HepG2 (cell line): ENCODE results near the gene MAPRE3. TPM values are rescaled to one million over a fixed set of nuclear protein-coding genes. Genes with fewer than 3 reads are reported as not detected.
A peak's percentile ranks its signal among the peaks of the same experiment; 100 is the strongest.

Source experiments
- CBFB ChIP-seq: sonication (generic); formaldehyde crosslinking; IDR thresholded peaks from 2 replicates; pipeline ENCODE4 v1.4.0; 2020; ENCODE audit warnings: missing genetic modification reagents
- ELK4 ChIP-seq: sonication (generic); formaldehyde crosslinking; IDR thresholded peaks from 2 replicates; pipeline ENCODE4 v1.9.0; 2021; ENCODE audit warnings: missing genetic modification reagents, borderline replicate concordance
- MATR3 ChIP-seq: sonication (generic); formaldehyde crosslinking; IDR thresholded peaks from 2 replicates; pipeline ENCODE4 v1.4.0; 2020; ENCODE audit warnings: missing genetic modification reagents
- NCOR1 ChIP-seq: fragments of 200-600 bp; sonication (generic); IDR thresholded peaks from 2 replicates; pipeline ENCODE4 v1.7.0; 2017; ENCODE audit warnings: antibody characterized with exemption, low read length, borderline replicate concordance
- NR2F2 ChIP-seq: IDR thresholded peaks from 2 replicates; pipeline ENCODE4 v1.6.1; 2012; ENCODE audit warnings: low read depth, inconsistent platforms, borderline replicate concordance
- PRDM4 ChIP-seq: sonication (generic); formaldehyde crosslinking; IDR thresholded peaks from 2 replicates; pipeline ENCODE4 v1.9.0; 2021; ENCODE audit warnings: missing genetic modification reagents, borderline replicate concordance
- ZBTB40 ChIP-seq, 2 experiments: fragments of 450-650 bp in 1 of 2; sonication (generic) in 1 of 2; formaldehyde crosslinking in 1 of 2; IDR thresholded peaks; 2 replicates each; pipeline versions ENCODE4 v1.6.1 to v1.8.0; 2016 to 2022; ENCODE audit warnings: antibody characterized with exemption in 1 of 2, mild to moderate bottlenecking in 1 of 2, missing genetic modification reagents in 1 of 2
- ZFP36L1 ChIP-seq: sonication (generic); formaldehyde crosslinking; IDR thresholded peaks from 2 replicates; pipeline ENCODE4 v1.8.0; 2022; ENCODE audit warnings: mild to moderate bottlenecking, missing genetic modification reagents, moderate library complexity
- ZNF180 ChIP-seq: sonication (generic); formaldehyde crosslinking; IDR thresholded peaks from 2 replicates; pipeline ENCODE4 v1.4.0; 2020; ENCODE audit warnings: low read depth, missing genetic modification reagents, borderline replicate concordance
- ZNF205 ChIP-seq: IDR thresholded peaks from 2 replicates; pipeline ENCODE4 v1.6.1; 2018; ENCODE audit warnings: missing biosample characterization, missing genetic modification reagents
- ZNF574 ChIP-seq: sonication (generic); formaldehyde crosslinking; IDR thresholded peaks from 2 replicates; pipeline ENCODE4 v1.4.0; 2020; ENCODE audit warnings: missing genetic modification reagents
- ZNF619 ChIP-seq: sonication (generic); formaldehyde crosslinking; IDR thresholded peaks from 2 replicates; pipeline ENCODE4 v1.4.0; 2020; ENCODE audit warnings: mild to moderate bottlenecking, missing genetic modification reagents
- polyA plus RNA-seq, 8 experiments: library from polyadenylated mRNA; depleted of rRNA in 3 of 8; stranded (reverse) in 7 of 8; unstranded in 1 of 8; fragments of >200 nt; fragmentation: Illumina TruSeq in 4 of 8; extraction: Trizol in 4 of 8; gene quantifications; 2 replicates each; pipeline versions ENCODE4 v1.2.1 to v1.2.3, GENCODE V29; 2011 to 2016; ENCODE audit warnings: low read depth in 4 of 8, missing spikeins in 1 of 8, mixed read lengths in 1 of 8; ENCODE audit not compliant: insufficient read depth in 1 of 8
- total RNA-seq, 5 experiments: library from RNA; depleted of rRNA; stranded (reverse); fragments of >200 nt; fragmentation: Illumina TruSeq; extraction: Trizol; gene quantifications; 2 replicates each; pipeline ENCODE4 v1.2.3, GENCODE V29; 2016; ENCODE audit warnings: low read depth in 1 of 5

Gene MAPRE3
- total and polyA plus RNA-seq, 2 of the 13 experiments (the other 11 are each of a cell fraction or from before 2014, with no cell fraction given), result 0.31 to 0.91 TPM

- TF ChIP-seq ZNF574, result no peak; the same call in 1 of the 2 replicates
- TF ChIP-seq ZNF205 (CRISPR knock-in tag), result peak; percentile 51; the same call in 1 of the 2 replicates
- peak; percentile 94 for TF ChIP-seq NCOR1
- TF ChIP-seq ZNF619 (CRISPR knock-in tag), result peak; percentile 43; the same call in 1 of the 2 replicates
- TF ChIP-seq NR2F2, result peak; percentile 79
- TF ChIP-seq MATR3 (CRISPR knock-in tag), result no peak
- TF ChIP-seq ZBTB40 (IDR thresholded peaks at IDR 0.05), result no peak
- TF ChIP-seq ZBTB40 (CRISPR knock-in tag; IDR thresholded peaks at IDR 0.05), result peak; percentile 17; the same call in 1 of the 2 replicates
- TF ChIP-seq ZNF180 (CRISPR knock-in tag), result no peak
- TF ChIP-seq ZFP36L1 (CRISPR knock-in tag), result no peak
- no peak for TF ChIP-seq ELK4 (CRISPR knock-in tag)
- no peak for TF ChIP-seq PRDM4 (CRISPR knock-in tag)
- peak; percentile 8; the same call in 1 of the 2 replicates for TF ChIP-seq CBFB (CRISPR knock-in tag)
Measured at GRCh38 chr2:26925100-26925791, 45.2 kb upstream of the MAPRE3 start (continued).
